Keratinocyte (primary cell): Measurements from ENCODE around the gene TOM1L2.

ENCODE experiments used
- EZH2 ChIP-seq: IDR thresholded peaks from one replicate; pipeline ENCODE4 v1.6.1; 2012; ENCODE audit warnings: inconsistent platforms, mild to moderate bottlenecking, low read length, moderate library complexity
- TF ChIP-seq, protein P1 (sequence below), 3 experiments: IDR thresholded peaks in 1 of 3; conservative IDR thresholded peaks in 1 of 3; optimal IDR thresholded peaks in 1 of 3; 2 replicates in 2 of 3; 3 replicates in 1 of 3; pipeline versions ENCODE3 to v1.5.1; 2011; ENCODE audit warnings: low read length in 3 of 3, mild to moderate bottlenecking in 3 of 3, moderate library complexity in 2 of 3, control low read depth in 1 of 3, inconsistent platforms in 1 of 3; ENCODE audit not compliant: insufficient read depth in 2 of 3; ENCODE audit errors: extremely low read depth in 1 of 3

GRCh38 chr17:17833658-17834357 lies 138.4 kb downstream of the TOM1L2 start:
- TF ChIP-seq, protein P1, sequence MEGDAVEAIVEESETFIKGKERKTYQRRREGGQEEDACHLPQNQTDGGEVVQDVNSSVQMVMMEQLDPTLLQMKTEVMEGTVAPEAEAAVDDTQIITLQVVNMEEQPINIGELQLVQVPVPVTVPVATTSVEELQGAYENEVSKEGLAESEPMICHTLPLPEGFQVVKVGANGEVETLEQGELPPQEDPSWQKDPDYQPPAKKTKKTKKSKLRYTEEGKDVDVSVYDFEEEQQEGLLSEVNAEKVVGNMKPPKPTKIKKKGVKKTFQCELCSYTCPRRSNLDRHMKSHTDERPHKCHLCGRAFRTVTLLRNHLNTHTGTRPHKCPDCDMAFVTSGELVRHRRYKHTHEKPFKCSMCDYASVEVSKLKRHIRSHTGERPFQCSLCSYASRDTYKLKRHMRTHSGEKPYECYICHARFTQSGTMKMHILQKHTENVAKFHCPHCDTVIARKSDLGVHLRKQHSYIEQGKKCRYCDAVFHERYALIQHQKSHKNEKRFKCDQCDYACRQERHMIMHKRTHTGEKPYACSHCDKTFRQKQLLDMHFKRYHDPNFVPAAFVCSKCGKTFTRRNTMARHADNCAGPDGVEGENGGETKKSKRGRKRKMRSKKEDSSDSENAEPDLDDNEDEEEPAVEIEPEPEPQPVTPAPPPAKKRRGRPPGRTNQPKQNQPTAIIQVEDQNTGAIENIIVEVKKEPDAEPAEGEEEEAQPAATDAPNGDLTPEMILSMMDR (optimal IDR thresholded peaks at IDR 0.05 in 1 of 3, IDR thresholded peaks at IDR 0.05 in 1 of 3, conservative IDR thresholded peaks at IDR 0.05 in 1 of 3; ENCODE audit: extremely low read depth in 1 of 3, insufficient read depth in 2 of 3, low read length in 3 of 3), result no peak
- TF ChIP-seq EZH2, result no peak
